Hippocampal formation (tissue), 2 donors: Measurements from ENCODE around the gene SLK.
A peak's percentile ranks its signal among the peaks of the same experiment; 100 is the strongest.

Experiments
- DNase-seq, 2 donors: peaks; one replicate each; lab custom pipeline; 2025; lab: John Stamatoyannopoulos, UW

The SLK gene

DNA sequence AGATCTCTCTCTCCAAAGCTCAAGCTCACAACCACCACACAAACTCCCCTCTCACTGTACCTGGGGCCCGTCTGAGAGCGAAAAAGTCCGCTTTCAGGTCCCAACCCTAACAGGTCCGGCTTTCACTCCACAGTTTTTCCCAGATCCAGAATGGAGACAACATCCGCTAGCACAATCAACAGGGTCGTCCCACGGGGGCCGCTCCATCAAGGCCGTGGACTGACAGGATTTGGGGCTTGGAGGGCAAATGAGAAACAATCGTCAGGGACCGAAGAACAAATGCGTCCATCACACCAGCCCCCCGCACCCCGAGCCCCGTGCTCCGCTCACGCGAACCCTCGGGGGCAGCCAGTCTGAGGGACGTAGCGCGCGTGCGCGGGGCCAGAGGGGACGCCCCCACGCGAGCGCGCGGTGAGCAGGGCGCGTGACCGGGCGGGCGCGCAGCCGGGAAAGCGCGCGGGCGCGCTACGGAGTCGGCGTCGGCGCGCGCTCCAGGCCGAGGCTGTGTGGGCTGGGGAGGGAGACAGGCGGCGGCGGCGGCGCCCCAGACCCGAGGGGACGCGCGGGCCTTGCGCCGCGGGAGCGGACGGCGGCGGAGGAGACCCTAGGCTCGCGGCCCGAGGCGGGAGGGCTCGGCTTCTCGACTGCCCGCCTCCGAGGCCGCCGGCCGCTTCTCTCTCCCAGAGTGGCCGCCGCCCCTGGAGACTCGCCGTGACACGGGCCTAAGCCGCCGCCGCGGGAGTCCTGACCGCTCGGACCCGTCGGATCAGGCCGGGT is at the start of gene SLK:
TSS of gene SLK (plus strand) at position 470 of the 777 bp plus-strand sequence. CDS start 606 bp downstream, outside the sequence.
- peak; percentile 73 to 86 for DNase-seq

DNA sequence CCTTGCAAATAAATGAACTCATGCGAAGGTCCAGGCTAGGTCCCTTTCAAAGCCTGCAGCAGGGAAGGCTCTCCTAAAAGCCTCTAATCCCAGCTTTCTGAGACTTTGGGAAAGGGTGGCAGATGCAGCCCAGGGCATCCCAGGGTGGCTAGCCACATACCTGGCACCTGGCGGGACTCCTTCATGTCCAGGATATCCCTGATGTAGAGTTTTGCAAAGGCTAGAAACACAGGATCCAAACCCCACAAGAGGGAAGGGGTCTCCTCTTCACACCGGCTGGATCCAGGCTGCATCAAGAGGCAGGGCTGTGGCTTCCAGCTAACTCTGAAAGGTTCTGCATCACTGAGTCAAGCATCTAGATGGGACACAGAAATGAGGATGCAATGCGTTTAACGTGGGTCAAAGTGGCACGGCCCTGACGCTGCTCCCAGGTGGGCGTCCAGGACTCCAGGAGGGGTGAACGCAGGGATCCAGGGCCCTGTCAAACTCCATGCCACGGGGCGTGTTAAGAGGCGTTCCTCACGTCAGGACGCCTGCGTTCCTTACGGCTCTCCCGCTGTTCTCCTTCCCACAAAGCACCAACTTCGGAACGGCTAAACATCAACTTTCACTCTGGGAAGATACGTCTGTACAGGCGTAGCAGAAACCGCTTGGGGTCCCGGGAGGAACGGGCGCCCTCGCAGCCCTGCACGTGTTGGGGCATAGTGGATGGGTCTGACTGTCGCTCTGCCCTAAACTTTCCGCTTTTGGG is 49.5 kb upstream of the SLK start:
- peak; percentile 61 to 66 for DNase-seq

DNA sequence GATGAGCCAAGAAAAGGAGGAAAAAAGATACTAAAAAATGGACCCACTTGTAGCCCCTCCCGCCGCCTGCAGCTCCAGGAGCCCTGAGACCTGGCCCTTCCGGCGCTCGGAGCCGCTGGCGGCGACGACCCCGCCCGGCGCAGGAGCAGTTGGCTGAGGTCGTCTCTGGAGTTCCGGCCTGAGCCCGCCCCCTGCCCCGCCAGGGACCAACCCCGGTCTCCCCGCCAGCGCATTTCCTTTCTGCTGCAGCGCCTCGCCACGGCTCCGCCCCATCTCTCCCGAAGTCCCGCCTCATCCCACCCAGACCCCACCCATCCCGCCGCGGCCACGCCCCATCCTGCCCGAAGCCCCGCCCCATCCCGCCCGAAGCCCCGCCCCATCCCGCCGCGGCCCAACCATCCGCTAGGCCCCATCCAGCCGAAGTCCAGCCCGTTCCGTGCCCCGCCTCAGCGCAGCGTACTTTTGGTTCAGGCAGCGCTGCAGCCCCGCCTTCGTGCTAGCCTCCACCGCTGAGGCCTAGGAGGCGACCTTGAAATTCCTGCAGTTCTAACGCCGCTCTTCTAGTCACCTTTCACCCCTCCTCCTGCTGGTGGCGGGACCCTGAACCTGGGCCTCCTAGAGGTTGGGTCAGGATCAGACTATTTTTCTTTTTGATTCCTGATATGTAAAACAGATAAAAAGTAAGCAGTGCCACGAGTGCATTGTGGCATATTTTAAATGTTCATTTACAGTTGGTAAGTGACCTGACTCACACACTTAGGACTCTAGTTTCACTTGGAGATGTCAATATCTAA is 48.7 kb upstream of the SLK start, which contains the start of gene STN1:
TSS of gene STN1 (minus strand) at position 132 of the 794 bp plus-strand sequence. CDS start 590 bp downstream, outside the sequence.
- peak; percentile 97 to 98 for DNase-seq

DNA sequence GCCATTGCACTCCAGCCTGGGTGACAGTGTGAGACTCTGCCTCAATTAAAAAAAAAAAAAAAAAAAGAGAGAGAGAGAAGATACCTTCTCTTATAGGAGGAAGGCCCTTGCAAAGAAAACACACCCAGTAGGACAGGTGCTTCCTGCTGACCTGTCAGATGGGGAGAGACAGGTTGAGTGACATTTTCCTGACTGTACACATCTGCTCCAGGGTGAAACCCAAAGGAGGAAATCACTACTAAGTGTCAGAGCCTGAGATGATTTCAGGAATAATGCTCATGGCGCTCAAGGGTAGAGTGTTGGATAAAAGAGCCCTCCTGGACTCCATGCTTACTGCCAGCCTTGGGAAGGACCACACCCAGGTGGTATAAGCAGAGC is 47.3 kb upstream of the SLK start:
- no peak for DNase-seq

DNA sequence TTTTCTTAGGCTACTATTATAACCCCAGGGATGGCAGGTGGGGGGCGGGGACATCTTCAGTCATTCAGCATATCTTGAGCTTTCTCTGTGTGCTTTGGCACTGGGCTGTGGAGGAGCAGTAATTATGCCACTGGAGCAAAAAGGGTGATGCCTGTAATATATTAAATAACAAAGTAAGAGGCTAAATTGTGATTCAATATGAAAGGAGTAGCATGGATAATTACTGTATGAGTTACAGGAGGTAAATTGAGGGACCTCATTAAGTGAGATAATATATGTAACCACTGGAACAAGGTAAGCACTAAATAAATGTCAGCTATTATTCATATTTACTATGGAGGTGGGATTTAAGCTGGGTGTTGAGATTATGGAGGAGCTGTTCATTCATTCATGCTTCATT is 45.7 kb upstream of the SLK start:
- DNase-seq: no peak

DNA sequence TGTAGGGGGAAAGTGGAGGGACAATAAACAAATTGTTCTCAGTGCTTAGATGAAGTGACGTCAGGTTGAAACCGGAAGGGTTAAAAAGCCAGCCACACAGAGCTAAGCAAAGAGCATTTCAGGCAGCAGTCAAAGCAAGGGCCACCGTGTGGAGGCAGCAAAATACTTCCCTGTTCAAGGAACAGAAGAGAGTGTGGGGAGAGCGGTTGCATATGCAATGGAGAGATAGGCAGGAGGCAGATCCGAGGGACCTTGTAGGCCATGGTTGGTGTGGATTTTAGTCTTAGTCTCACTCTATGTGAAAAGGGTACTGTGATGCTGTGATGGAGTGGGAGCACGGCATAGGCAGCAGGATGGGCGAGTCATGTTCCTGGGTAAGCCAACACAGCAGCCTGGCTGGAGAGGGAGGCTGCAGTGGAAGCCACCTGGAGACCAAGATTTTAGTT is 45.2 kb upstream of the SLK start:
- DNase-seq: peak; percentile 11 to 36

DNA sequence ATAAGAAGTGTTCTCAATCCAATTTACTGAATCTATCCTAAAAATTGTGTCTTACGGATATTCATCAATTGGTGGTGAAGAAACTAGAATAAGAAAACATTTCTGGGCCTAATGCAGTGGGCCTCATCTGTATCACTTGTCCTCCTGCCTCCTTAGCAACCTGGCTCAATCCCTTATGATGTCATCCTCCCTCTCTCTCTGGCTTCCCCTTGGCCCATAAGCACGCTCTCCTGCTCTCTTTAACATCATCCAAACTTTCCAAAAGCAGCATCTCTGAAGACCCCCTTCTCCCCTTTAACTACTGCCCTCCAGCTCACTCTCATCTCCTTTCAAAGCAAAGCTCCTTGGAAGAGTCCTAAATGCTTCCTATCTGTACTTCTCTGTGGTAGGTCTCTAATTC is 44.3 kb upstream of the SLK start:
- no peak for DNase-seq

DNA sequence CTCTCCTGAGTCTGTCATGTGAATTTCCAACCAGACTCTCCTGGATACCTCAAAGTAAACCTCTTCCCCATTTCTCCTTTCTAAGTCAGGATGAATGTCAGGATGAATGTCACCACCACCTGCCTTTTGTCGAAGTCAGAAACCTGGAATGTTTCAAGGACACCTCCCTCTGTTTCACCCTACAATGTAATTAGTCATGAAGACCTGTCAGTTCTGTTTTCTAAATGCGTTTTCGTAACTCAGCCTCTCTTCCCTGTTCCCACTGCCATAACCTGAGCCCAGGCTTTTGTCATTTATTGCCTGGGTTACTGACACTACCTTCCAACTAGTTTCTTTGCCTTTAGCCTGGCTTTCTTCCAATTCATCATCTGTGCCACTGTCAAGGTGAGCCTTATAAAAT is 43.4 kb upstream of the SLK start:
- DNase-seq: no peak

DNA sequence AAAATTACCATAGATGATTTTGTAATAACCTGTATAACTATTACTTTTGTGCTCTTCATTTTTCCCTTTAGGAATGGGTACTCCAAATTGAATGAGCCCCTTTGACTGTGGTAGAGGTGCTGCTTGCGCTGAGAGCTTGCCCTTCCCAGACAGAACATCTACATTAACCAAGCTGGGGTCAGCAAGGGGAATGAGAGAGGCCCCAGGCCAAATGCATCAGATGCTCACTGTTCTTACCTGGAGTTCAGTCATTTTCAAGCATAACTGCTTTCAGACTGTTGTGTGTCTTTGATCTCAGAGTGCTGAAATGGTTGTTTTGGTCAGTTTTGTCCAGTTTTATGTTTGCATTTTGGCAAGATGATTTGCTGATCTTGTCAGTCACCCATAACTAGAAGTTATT is 41.3 kb upstream of the SLK start:
- DNase-seq: no peak

DNA sequence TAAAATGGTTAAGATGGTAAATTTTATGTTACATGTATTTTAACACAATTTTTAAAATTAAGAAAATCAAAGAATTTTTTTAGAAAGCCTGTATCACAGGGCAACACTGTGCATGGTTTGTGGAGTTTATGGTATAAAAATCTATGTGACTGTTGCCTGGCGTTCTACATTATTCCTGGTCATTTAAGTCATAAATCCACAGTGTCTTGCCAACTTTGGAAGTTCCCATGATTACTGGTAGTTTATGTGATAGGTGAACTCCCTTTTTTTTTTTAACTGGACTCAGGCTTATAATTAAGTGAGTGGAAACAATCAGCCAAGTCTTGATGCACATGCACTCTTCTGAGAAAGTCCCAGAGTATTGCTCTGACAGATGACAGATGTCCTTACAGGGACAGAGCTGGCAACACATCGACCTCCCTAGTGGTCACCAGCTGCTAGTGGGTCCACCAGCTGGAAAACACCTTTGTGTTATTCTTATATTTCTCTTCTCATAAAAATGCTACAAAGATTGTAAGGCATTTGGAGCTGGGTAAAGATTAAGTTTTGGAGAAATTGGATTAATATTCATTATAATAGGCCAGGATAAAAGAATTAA is 40.1 kb upstream of the SLK start:
- no peak for DNase-seq

DNA sequence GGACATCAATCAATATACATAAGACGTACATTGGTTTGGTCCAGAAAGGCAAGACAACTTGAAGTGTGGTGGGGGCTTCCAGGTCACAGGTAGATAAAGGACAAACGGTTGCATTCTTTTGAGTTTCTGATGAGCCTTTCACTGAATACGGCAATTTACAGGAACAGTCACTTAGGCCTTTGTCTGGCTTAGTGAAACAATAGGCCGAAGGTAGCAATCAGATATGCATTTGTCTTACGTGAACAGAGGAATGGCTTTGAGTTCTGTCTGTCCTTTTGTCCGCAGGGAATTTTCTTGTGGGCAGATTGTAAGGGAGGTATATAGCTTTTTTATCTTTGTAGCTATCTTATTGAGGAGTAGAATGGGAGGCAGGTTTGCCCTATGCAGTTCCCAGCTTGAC is 38.2 kb upstream of the SLK start:
- no peak for DNase-seq

DNA sequence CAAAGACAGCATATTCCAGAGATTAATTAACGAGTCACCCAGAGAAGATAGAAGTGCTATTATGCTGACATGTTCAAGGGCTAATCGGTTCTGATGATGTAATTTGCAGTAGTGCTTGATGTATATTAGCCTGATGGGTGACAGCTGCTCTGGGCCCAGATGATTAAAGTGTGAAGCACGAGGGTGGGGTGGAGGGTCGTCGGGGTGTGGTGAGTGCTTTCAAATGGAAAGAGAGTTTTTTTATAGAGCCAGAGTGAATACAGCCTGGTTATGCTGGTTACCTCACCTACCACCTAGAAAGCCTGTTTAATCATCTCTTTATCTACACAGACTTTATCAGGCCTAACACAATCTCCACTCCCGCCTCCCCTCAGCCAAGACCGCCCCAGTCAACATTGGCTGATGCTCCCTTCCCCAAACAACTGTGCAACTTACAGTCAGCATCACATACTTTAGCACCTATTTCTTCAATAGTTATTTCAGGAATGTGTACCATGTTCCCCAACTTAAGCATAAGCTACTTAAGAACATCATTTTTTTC is 37.5 kb upstream of the SLK start:
- DNase-seq: no peak

DNA sequence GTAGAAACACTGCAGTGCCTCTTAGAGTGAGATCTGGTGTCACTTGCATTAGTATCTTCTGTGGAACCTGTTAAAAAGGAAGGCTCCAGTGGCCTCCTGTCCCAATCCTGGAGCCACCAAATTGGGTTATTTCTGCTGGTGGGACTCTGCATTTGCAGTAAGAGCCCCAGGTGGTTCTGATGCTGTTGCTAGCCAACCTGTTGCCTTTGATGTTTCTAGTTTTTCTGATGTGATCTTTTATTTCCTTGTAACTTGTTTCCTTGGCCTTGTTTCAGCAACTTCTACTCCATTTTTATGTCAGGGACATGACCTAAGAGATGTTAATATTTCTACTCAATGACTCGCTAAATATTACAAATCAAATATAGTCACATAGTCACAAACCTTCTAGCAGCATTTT is 36.5 kb upstream of the SLK start:
- no peak for DNase-seq

DNA sequence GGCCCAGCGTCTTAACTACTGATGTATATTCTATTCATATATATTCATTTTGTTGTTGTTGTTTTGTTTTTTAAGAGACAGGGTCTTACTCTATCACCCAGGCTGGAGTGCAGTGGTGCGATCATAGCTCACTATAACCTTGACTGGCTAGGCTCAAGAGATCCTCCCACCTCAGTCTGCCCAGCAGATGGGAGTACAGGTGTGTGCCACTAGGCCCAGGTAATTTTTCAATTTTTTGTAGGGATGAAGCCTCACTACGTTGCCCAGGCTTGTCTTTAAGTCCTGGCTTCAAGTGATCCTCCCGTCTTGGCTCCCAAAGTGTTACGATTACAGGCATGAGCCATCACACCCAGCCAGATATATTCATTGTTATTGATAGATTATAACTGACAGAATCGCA is 36.1 kb upstream of the SLK start:
- no peak for DNase-seq

DNA sequence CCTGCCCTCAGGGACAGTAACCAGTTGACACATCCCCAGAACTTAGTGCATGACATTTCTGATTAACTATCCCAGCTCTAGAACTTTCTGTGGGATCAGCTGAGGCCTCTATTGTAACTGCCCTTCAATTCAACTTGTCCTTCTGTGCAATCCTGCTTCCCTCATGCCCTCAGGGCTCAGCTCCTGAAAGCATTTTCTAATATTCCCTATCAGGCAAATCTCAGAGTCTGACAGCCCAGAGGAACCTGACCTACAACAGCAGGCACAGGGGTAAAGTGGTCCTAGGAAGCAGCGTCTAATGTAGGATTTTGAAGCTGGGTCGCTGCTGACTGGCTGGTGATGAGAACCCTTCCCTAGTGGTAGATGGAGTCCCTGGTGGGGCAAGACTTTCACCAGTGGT is 35.3 kb upstream of the SLK start:
- DNase-seq: no peak

DNA sequence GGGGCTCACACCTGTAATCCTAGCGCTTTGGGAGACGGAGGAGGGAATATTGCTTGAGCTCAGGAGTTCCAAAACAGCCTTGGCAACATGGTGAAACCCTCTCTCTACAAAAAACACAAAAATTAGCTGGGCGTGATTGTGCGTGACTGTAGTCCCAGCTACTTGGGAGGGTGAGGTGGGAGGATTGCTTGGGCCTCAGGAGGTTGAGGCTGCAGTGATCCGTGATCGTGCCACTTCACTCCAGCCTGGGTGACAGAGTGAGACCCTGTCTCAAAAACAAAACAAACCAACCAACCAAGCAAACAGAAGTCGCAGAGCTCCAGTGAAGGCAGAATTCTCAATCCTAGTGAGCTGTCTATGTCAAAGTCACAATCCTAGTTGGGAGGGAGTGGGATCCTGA is 34.7 kb upstream of the SLK start:
- DNase-seq: no peak

DNA sequence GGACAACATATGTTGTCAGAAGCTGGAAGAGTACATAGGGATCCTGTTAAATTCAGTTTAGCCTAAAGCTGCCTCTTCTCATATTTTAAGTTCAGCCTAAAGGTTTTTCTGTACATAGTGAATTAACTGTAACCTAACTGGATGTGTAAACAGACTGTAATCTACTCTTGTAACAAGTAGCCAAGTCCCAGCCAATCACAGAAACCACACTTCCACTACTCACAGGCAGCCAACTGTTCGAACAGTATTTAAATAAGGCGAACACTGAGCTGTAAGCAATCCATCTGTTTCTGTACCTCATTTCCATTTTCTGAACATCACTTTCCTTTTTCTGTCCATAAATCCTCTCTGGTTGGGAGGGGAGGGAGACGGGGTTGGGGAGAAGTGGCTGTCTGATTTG is 34.0 kb upstream of the SLK start:
- DNase-seq: peak in 1 of 2 donors; percentile 16

DNA sequence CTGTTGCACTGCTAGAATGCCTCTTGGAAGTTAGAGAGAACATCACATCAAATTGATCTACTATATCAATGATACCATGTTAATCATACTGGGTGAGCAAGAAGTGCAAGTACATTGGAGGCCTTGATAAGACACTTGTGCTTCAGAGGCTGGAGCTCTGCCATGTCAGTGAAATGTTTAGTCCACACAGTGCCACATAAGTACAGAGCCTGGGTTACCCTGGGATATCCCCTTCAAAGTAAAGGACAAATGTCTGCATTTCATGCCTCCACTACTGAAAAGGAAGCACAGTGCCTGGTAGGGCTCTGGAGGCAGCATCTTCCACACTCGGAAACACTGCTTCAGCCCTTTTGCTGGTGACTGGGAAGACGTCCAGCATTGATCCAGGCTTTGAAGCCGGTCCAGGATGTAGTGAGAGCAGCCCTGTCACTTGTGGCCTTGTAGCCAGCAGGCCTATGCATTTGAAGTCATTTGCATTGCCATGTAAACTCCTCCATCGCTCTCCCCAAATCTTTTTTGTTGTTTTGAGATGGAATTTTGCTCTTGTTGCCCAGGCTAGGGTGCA is 33.3 kb upstream of the SLK start:
- peak; percentile 71 to 74 for DNase-seq

DNA sequence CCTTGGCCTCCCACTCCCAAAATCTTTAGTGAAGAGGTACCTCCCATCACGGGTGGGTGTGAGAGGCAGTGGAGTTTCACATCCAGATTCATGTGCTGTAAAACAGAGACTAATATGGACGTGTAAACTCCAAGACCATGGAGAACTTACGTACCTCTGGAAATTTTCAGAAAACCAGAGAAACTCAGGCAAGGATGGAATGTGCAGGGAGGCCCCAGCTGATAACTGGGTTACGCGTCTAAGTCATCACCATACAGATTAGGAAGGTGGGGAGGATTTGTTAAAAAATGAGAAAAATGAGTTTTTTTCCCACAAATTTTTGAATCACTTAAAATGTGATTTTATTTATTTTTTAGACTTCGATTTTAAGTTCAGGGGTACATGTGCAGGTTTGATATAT is 32.6 kb upstream of the SLK start:
- no peak for DNase-seq

DNA sequence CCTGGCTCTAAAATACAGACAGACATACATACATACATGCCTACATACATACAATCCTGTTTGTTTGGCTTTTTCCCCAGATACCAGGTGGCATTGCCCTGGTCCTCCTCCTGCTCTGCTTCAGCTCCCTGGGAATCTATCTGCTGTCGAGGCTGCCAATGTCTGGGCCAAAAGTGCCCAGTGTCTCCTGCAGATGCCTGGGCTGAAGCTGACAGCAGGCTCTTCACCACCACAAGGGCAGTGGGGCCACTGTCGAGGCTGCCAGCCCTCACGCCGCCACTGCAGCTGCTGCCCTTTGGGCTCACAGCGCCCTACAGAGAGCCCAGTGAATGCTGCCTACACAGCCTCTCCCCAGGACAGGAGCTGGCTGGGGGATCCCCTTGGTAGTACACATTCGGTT is 30.9 kb upstream of the SLK start:
- peak; percentile 18 to 35 for DNase-seq

DNA sequence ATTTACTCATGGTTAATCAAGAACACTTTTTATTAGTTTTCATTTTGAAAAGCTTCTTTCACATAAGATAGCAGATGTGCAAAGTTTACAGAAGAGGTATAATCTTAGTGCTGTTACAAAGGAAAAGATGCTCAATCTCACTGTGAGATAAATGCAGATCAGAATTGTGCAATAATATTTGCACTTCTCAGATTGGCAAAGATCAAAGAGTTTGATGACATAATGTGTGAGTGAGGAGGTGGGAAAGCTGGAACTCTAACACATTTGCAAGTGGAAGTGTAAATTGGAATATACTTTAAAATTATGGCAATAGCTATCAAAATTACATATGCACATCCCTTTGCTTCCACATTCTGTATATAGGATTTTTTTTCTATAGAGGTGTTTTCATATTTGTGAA is 27.4 kb upstream of the SLK start:
- DNase-seq: no peak
